ENCODE results near the gene ZDHHC12.

- TF ChIP-seq CTCF (IDR thresholded peaks at IDR 0.05; ENCODE audit: low read depth, low read length) (no peak), EZH2phosphoT487 (IDR thresholded peaks at IDR 0.05; ENCODE audit: low read depth) (no peak)
These were observed 7.8 kb upstream of the ZDHHC12 start for GRCh38 chr9:128731691-128732090.
